HCT116 (cell line): ENCODE data around the gene PRDM1. TPM values are rescaled to one million over a fixed set of nuclear protein-coding genes. Genes with fewer than 3 reads are reported as not detected.

Source experiments
- ATAC-seq: fragments of 200-7000 bp; cut with Tn5 transposase; 2 replicates; pipeline ENCODE4 v1.9.1; 2020; ENCODE audit warnings: mild to moderate bottlenecking, moderate library complexity
- BruUV-seq: library from RNA; stranded (reverse); fragments of 400-500 nt; replicated peaks from 2 replicates; lab custom pipeline; 2021; lab: Mats Ljungman, UMichigan
- CTCF ChIA-PET: fragments of 300-600 bp; sonication (Branson Sonifier 250); formaldehyde crosslinking; loops from one replicate; lab custom pipeline; 2021; ENCODE audit warnings: antibody characterized with exemption; lab: Charles Lee
- POLR2A ChIA-PET: fragments of 300-600, 350-600 bp; sonication (Branson Sonifier 250); formaldehyde crosslinking; loops from one replicate; lab custom pipeline; 2021; ENCODE audit warnings: antibody characterized with exemption; lab: Charles Lee
- RAD21 ChIA-PET, 2 experiments: fragments of 300-600 bp; sonication (Branson Sonifier 250); formaldehyde crosslinking; loops; one replicate each; lab custom pipeline; 2023; ENCODE audit warnings: low total read pairs in 2 of 2; ENCODE audit not compliant: uncharacterized antibody in 2 of 2, unreplicated experiment in 2 of 2, low non-redundant PET in 1 of 2; lab: Charles Lee
- DNase-seq: peaks from one replicate; pipeline ENCODE4 v3.0.0-alpha.2; 2010; ENCODE audit warnings: low read depth, low spot score
- H2AFZ ChIP-seq: fragments of 200-600 bp; shearing (Covaris generic), sonication (generic); 2 replicates; pipeline ENCODE4 v1.6.1; 2017; ENCODE audit warnings: low read depth, mixed run types, mixed read lengths, antibody characterized with exemption, low read length; ENCODE audit not compliant: poor library complexity, severe bottlenecking
- H3K27ac ChIP-seq: 2 replicates; pipeline ENCODE4 v1.5.1; 2012; ENCODE audit warnings: low read depth, low read length
- H3K27me3 ChIP-seq: fragments of 200-600 bp; sonication (generic); 2 replicates; pipeline ENCODE4 v1.6.1; 2016; ENCODE audit warnings: mixed run types, low read length, mixed read lengths; ENCODE audit not compliant: insufficient read depth
- H3K36me3 ChIP-seq, 2 experiments: fragments of 200-500 bp in 1 of 2; fragments of 200-600 bp in 1 of 2; sonication (Bioruptor generic) in 1 of 2; sonication (generic) in 1 of 2; 2 replicates each; pipeline versions ENCODE4 v1.5.1 to v1.6.1; 2014 to 2016; ENCODE audit warnings: low read length in 2 of 2, inconsistent platforms in 1 of 2, mixed read lengths in 1 of 2, mixed run types in 1 of 2; ENCODE audit not compliant: insufficient read depth in 2 of 2, control insufficient read depth in 1 of 2
- H3K4me1 ChIP-seq, 2 experiments: fragments of 200-600 bp in 1 of 2; sonication (generic) in 1 of 2; 2 replicates each; pipeline versions ENCODE4 v1.5.1 to v1.6.1; 2012 to 2017; ENCODE audit warnings: low read length in 2 of 2, inconsistent platforms in 1 of 2, mild to moderate bottlenecking in 1 of 2, mixed read lengths in 1 of 2, mixed run types in 1 of 2, moderate library complexity in 1 of 2; ENCODE audit not compliant: insufficient read depth in 2 of 2, control insufficient read depth in 1 of 2
- H3K4me2 ChIP-seq: fragments of 200-600 bp; sonication (generic); 2 replicates; pipeline ENCODE4 v1.6.1; 2017; ENCODE audit warnings: mixed run types, low read length, mixed read lengths
- H3K4me3 ChIP-seq, 2 experiments: fragments of 200-600 bp in 1 of 2; sonication (generic) in 1 of 2; replicated peaks in 1 of 2; 2 replicates each; pipeline ENCODE4 v1.5.1; 2011 to 2016; ENCODE audit warnings: low read length in 2 of 2, control low read depth in 1 of 2, low read depth in 1 of 2, mild to moderate bottlenecking in 1 of 2, mixed read lengths in 1 of 2, mixed run types in 1 of 2
- H3K79me2 ChIP-seq: fragments of 200-600 bp; sonication (generic); 2 replicates; pipeline ENCODE4 v1.6.1; 2017; ENCODE audit warnings: mild to moderate bottlenecking, mixed run types, low read length, moderate library complexity, mixed read lengths; ENCODE audit not compliant: insufficient read depth
- H3K9ac ChIP-seq: fragments of 200-600 bp; sonication (generic); 2 replicates; pipeline ENCODE4 v1.6.1; 2016; ENCODE audit warnings: low read length, mixed read lengths
- H3K9me2 ChIP-seq: fragments of 200-600 bp; sonication (generic), shearing (Covaris generic); 2 replicates; pipeline ENCODE4 v1.6.1; 2017; ENCODE audit warnings: mixed run types, mild to moderate bottlenecking, moderate library complexity; ENCODE audit not compliant: insufficient read depth
- H3K9me3 ChIP-seq, 2 experiments: fragments of 200-500 bp in 1 of 2; fragments of 200-600 bp in 1 of 2; sonication (Bioruptor generic) in 1 of 2; sonication (generic) in 1 of 2; 2 replicates each; pipeline ENCODE4 v1.6.1; 2014 to 2017; ENCODE audit warnings: low read length in 2 of 2, mixed read lengths in 2 of 2, inconsistent platforms in 1 of 2, low read depth in 1 of 2, mild to moderate bottlenecking in 1 of 2, mixed run types in 1 of 2, moderate library complexity in 1 of 2; ENCODE audit not compliant: control insufficient read depth in 1 of 2, insufficient read depth in 1 of 2
- H4K20me1 ChIP-seq: fragments of 200-600 bp; sonication (generic), shearing (Covaris generic); 2 replicates; pipeline ENCODE4 v1.6.1; 2017; ENCODE audit warnings: mixed run types, mild to moderate bottlenecking, moderate library complexity; ENCODE audit not compliant: insufficient read depth
- CBX3 ChIP-seq: IDR thresholded peaks from 2 replicates; pipeline ENCODE4 v1.6.1; 2012; ENCODE audit warnings: low read depth
- CEBPB ChIP-seq: IDR thresholded peaks from 2 replicates; pipeline ENCODE4 v1.6.1; 2012; ENCODE audit warnings: low read depth
- EGR1 ChIP-seq: IDR thresholded peaks from 2 replicates; pipeline ENCODE4 v1.6.1; 2012; ENCODE audit warnings: low read depth
- EZH2 ChIP-seq: fragments of 200-600 bp; sonication (generic); IDR thresholded peaks from 2 replicates; pipeline ENCODE4 v1.6.1; 2017; ENCODE audit warnings: antibody characterized with exemption, mixed run types
- EZH2phosphoT487 ChIP-seq: fragments of 200-600 bp; IDR thresholded peaks from 2 replicates; pipeline ENCODE4 v1.6.1; 2018; ENCODE audit warnings: antibody characterized with exemption, borderline replicate concordance
- JUND ChIP-seq: IDR thresholded peaks from 2 replicates; pipeline ENCODE4 v1.6.1; 2012
- MAX ChIP-seq: IDR thresholded peaks from 2 replicates; pipeline ENCODE4 v1.6.1; 2012
- POLR2A ChIP-seq: IDR thresholded peaks from 2 replicates; pipeline ENCODE4 v1.7.0; 2011; ENCODE audit warnings: borderline replicate concordance; ENCODE audit not compliant: insufficient read depth, insufficient read length; ENCODE audit errors: extremely low read depth
- POLR2AphosphoS5 ChIP-seq: IDR thresholded peaks from 2 replicates; pipeline ENCODE4 v1.6.1; 2011; ENCODE audit warnings: mild to moderate bottlenecking, low read depth, low read length, moderate library complexity
- SIN3A ChIP-seq: IDR thresholded peaks from 2 replicates; pipeline ENCODE4 v1.6.1; 2012; ENCODE audit warnings: low read depth
- SP1 ChIP-seq: IDR thresholded peaks from 2 replicates; pipeline ENCODE4 v1.6.1; 2012; ENCODE audit warnings: low read depth
- SRF ChIP-seq: IDR thresholded peaks from 2 replicates; pipeline ENCODE4 v1.6.1; 2012; ENCODE audit warnings: low read depth
- TCF7L2 ChIP-seq: IDR thresholded peaks from 2 replicates; pipeline ENCODE4 v1.7.0; 2011; ENCODE audit warnings: borderline replicate concordance, inconsistent platforms; ENCODE audit not compliant: insufficient read depth, insufficient read length; ENCODE audit errors: extremely low read depth
- YY1 ChIP-seq: IDR thresholded peaks from 2 replicates; pipeline ENCODE4 v1.6.1; 2011; ENCODE audit warnings: low read length, low read depth, moderate library complexity, mild to moderate bottlenecking; ENCODE audit not compliant: insufficient replicate concordance; ENCODE audit errors: extremely low read depth
- ZFX ChIP-seq: fragments of 450-650 bp; IDR thresholded peaks from 2 replicates; pipeline ENCODE4 v1.6.1; 2017
- ZNF274 ChIP-seq: fragments of 200-500 bp; sonication (Bioruptor generic); IDR thresholded peaks from 2 replicates; pipeline ENCODE4 v1.6.1; 2014; ENCODE audit warnings: mild to moderate bottlenecking, low read depth, low read length, inconsistent platforms
- intact Hi-C: fragments of 100-400 bp; cut with micrococcal nuclease; formaldehyde crosslinking; loops from 2 replicates; pipeline ENCODE4 v1.10.0; 2022
- total RNA-seq: library from RNA; stranded (reverse); gene quantifications from one replicate; pipeline ENCODE4 v1.2.1, GENCODE V29; 2021; ENCODE audit not compliant: unreplicated experiment
- TF ChIP-seq, protein P1 (sequence below): IDR thresholded peaks from 2 replicates; pipeline ENCODE4 v1.6.1; 2012
- TF ChIP-seq, protein P2 (sequence below), 3 experiments: fragments of 200-600 bp in 1 of 3; sonication (generic) in 1 of 3; IDR thresholded peaks in 2 of 3; conservative IDR thresholded peaks in 1 of 3; 2 replicates each; pipeline ENCODE4 v1.5.1; 2012 to 2017; ENCODE audit warnings: low read depth in 2 of 3, low read length in 2 of 3, antibody characterized with exemption in 1 of 3, borderline replicate concordance in 1 of 3, control low read depth in 1 of 3, mild to moderate bottlenecking in 1 of 3, mixed read lengths in 1 of 3, mixed run types in 1 of 3, moderate library complexity in 1 of 3; ENCODE audit not compliant: insufficient read depth in 1 of 3

PRDM1 gene
- total RNA-seq, 1 experiment from 2014 or later: 3.4 TPM

GRCh38 chr6:106046116-106046853 is 39.9 kb upstream of the PRDM1 start:
- Histone ChIP-seq H3K9me3 (no peaks in the 10 kb centered on the region), H3K27ac (no peak overlapping the region), H3K4me2 (no peak overlapping the region)
- BruUV-seq: no TSS peak
- POLR2A ChIA-PET: interaction anchor here (1.6 kb wide), 1 partner anchor 7 kb away, joined by 3 read pairs; no protein-coding TSS in a partner anchor
- intact Hi-C loops: no loop called here
- DNase-seq (no peak), ATAC-seq (no peak)
- TF ChIP-seq CEBPB: no peak
- TF ChIP-seq, all 23 proteins: peak for 0
- Histone ChIP-seq H4K20me1 (no peaks in the 10 kb centered on the region), H3K36me3 (no peaks in the 10 kb centered on the region), H3K4me1 (0 out of 4 replicates have a peak, but pooled peaks cover 0 to 3% of the 10 kb centered on the region in 2 experiments), H3K4me3 (no peak overlapping the region), H3K9me2 (no peaks in the 10 kb centered on the region), H3K79me2 (no peaks in the 10 kb centered on the region), H2AFZ (no peak overlapping the region), H3K27me3 (no peaks in the 10 kb centered on the region), H3K9ac (no peak overlapping the region)
- CTCF ChIA-PET: no interaction called here
- RAD21 ChIA-PET: no interaction called here

DNA sequence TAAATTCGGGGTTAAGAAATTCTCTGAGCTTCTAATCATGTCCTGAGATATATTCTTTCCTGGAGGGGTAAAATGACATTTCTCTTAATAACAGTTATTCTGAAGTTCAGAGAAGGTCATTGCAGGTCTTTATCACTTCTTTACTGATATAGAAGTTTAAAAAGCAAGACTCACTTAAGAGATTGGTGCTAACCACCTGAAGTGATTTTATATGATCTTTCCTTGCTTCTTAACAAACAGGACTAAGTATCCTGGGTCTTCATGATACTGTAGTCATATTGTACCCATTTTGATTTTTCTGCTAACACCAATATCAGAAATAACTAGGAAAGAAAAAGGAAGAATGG is 39.3 kb upstream of the PRDM1 start:
- BruUV-seq: no TSS peak

More for the DNA sequence above, 39.3 kb upstream of the PRDM1 start:
- Histone ChIP-seq H3K4me3 (no peak overlapping the region), H3K4me2 (no peak overlapping the region), H3K9ac (no peak overlapping the region), H4K20me1 (no peaks in the 10 kb centered on the region), H3K27me3 (no peaks in the 10 kb centered on the region), H3K4me1 (0 out of 4 replicates have a peak, but pooled peaks cover 0 to 3% of the 10 kb centered on the region in 2 experiments), H3K36me3 (no peaks in the 10 kb centered on the region), H3K9me3 (no peaks in the 10 kb centered on the region), H3K79me2 (no peaks in the 10 kb centered on the region), H3K9me2 (no peaks in the 10 kb centered on the region), H2AFZ (no peak overlapping the region), H3K27ac (no peak overlapping the region)
- TF ChIP-seq JUND: no peak
- no peak for TF ChIP-seq ZFX
- TF ChIP-seq SRF: no peak
- TF ChIP-seq SIN3A: no peak
- TF ChIP-seq EZH2phosphoT487: no peak
- no peak for TF ChIP-seq ZNF274
- TF ChIP-seq SP1: no peak
- no peak for TF ChIP-seq YY1
- TF ChIP-seq EGR1: no peak
- no peak for TF ChIP-seq MAX
- TF ChIP-seq EZH2: no peak
- TF ChIP-seq, protein P1, sequence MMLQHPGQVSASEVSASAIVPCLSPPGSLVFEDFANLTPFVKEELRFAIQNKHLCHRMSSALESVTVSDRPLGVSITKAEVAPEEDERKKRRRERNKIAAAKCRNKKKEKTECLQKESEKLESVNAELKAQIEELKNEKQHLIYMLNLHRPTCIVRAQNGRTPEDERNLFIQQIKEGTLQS: no peak
- no peak for TF ChIP-seq TCF7L2
- no peak for TF ChIP-seq POLR2AphosphoS5
- TF ChIP-seq, protein P2, sequence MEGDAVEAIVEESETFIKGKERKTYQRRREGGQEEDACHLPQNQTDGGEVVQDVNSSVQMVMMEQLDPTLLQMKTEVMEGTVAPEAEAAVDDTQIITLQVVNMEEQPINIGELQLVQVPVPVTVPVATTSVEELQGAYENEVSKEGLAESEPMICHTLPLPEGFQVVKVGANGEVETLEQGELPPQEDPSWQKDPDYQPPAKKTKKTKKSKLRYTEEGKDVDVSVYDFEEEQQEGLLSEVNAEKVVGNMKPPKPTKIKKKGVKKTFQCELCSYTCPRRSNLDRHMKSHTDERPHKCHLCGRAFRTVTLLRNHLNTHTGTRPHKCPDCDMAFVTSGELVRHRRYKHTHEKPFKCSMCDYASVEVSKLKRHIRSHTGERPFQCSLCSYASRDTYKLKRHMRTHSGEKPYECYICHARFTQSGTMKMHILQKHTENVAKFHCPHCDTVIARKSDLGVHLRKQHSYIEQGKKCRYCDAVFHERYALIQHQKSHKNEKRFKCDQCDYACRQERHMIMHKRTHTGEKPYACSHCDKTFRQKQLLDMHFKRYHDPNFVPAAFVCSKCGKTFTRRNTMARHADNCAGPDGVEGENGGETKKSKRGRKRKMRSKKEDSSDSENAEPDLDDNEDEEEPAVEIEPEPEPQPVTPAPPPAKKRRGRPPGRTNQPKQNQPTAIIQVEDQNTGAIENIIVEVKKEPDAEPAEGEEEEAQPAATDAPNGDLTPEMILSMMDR (IDR thresholded peaks at IDR 0.05 in 2 of 3, conservative IDR thresholded peaks at IDR 0.05 in 1 of 3; ENCODE audit: borderline replicate concordance in 1 of 3, insufficient read depth in 1 of 3, low read depth in 2 of 3, low read length in 2 of 3): no peak
- TF ChIP-seq POLR2A: no peak
- TF ChIP-seq CBX3: no peak
- ChIA-PET CTCF (no interaction called here), RAD21 (no interaction called here), POLR2A (interaction anchor here (1.6 kb wide), 1 partner anchor 8 kb away, joined by 3 read pairs; no protein-coding TSS in a partner anchor)
- no peak for DNase-seq
- intact Hi-C loops: no loop called here
- ATAC-seq: no peak
